Liver (tissue), 9 donors: Measurements from ENCODE around the gene ZEB1. TPM values are rescaled to one million over a fixed set of nuclear protein-coding genes. Genes with fewer than 3 reads are reported as not detected.

ENCODE experiments used
- DNase-seq: peaks from one replicate; pipeline ENCODE4 v3.0.0-alpha.2; 2017; ENCODE audit warnings: low spot score
- H3K27ac ChIP-seq, 2 donors: one replicate each; pipeline ENCODE4 v1.7.0; 2013; ENCODE audit warnings: inconsistent platforms in 2 of 2, low read length in 2 of 2, control low read depth in 1 of 2, low read depth in 1 of 2, mild to moderate bottlenecking in 1 of 2
- H3K27me3 ChIP-seq, 4 donors: one replicate each; pipeline versions ENCODE4 v1.6.1 to v1.7.0; 2013; ENCODE audit warnings: low read length in 3 of 4, inconsistent platforms in 1 of 4, mild to moderate bottlenecking in 1 of 4, moderate library complexity in 1 of 4; ENCODE audit not compliant: control insufficient read depth in 4 of 4, insufficient read depth in 4 of 4
- H3K36me3 ChIP-seq, 4 donors: one replicate each; pipeline versions ENCODE4 v1.6.1 to v1.7.0; 2013; ENCODE audit warnings: low read length in 3 of 4, mild to moderate bottlenecking in 3 of 4, low read depth in 1 of 4, moderate library complexity in 1 of 4; ENCODE audit not compliant: control insufficient read depth in 4 of 4, insufficient read depth in 3 of 4
- H3K4me1 ChIP-seq, 4 donors: one replicate each; pipeline versions ENCODE4 v1.6.1 to v1.7.0; 2013; ENCODE audit warnings: low read length in 3 of 4, mild to moderate bottlenecking in 3 of 4, moderate library complexity in 1 of 4; ENCODE audit not compliant: control insufficient read depth in 4 of 4, insufficient read depth in 4 of 4
- H3K4me3 ChIP-seq, 3 donors: one replicate each; pipeline versions ENCODE4 v1.6.1 to v1.7.0; 2013; ENCODE audit warnings: low read length in 3 of 3, control low read depth in 1 of 3, low read depth in 1 of 3, mild to moderate bottlenecking in 1 of 3
- H3K9ac ChIP-seq, 2 donors: one replicate each; pipeline ENCODE4 v1.7.0; 2013; ENCODE audit warnings: low read length in 2 of 2, mild to moderate bottlenecking in 2 of 2, moderate library complexity in 2 of 2, control low read depth in 1 of 2, low read depth in 1 of 2
- H3K9me3 ChIP-seq, 4 donors: one replicate each; pipeline versions ENCODE4 v1.6.1 to v1.7.0; 2013; ENCODE audit warnings: low read length in 3 of 4; ENCODE audit not compliant: control insufficient read depth in 4 of 4
- ATF3 ChIP-seq: IDR thresholded peaks from 2 replicates; pipeline ENCODE4 v1.6.1; 2016; ENCODE audit warnings: antibody characterized with exemption
- FOXA2 ChIP-seq: IDR thresholded peaks from 2 replicates; pipeline ENCODE4 v1.6.1; 2016; ENCODE audit warnings: antibody characterized with exemption
- GABPA ChIP-seq, 2 donors: IDR thresholded peaks in 1 of 2; conservative IDR thresholded peaks in 1 of 2; 2 replicates each; pipeline ENCODE4 v1.6.1; 2016; ENCODE audit warnings: antibody characterized with exemption in 2 of 2, mild to moderate bottlenecking in 1 of 2, moderate library complexity in 1 of 2
- HNF4A ChIP-seq, 2 donors: conservative IDR thresholded peaks; 2 replicates each; pipeline ENCODE4 v1.6.1; 2016; ENCODE audit warnings: antibody characterized with exemption in 2 of 2, mild to moderate bottlenecking in 2 of 2
- HNF4G ChIP-seq: IDR thresholded peaks from 2 replicates; pipeline ENCODE4 v1.6.1; 2016; ENCODE audit warnings: antibody characterized with exemption
- RAD21 ChIP-seq, 2 donors: IDR thresholded peaks; 2 replicates each; pipeline ENCODE4 v1.6.1; 2016; ENCODE audit warnings: antibody characterized with exemption in 2 of 2, mild to moderate bottlenecking in 2 of 2
- REST ChIP-seq: IDR thresholded peaks from 2 replicates; pipeline ENCODE4 v1.6.1; 2016; ENCODE audit warnings: antibody characterized with exemption, mild to moderate bottlenecking
- RXRA ChIP-seq, 2 donors: IDR thresholded peaks; 2 replicates each; pipeline ENCODE4 v1.6.1; 2017 to 2018; ENCODE audit warnings: antibody characterized with exemption in 2 of 2, mild to moderate bottlenecking in 1 of 2
- TAF1 ChIP-seq: conservative IDR thresholded peaks from 2 replicates; pipeline ENCODE4 v1.6.1; 2016; ENCODE audit warnings: antibody characterized with exemption, mild to moderate bottlenecking
- YY1 ChIP-seq: IDR thresholded peaks from 2 replicates; pipeline ENCODE4 v1.6.1; 2016; ENCODE audit warnings: antibody characterized with exemption, mild to moderate bottlenecking
- WGBS: extraction: QIAGEN DNeasy Blood & Tissue Kit; methylation state at CpG from one replicate; pipeline ENCODE4 v1.1.7; 2013; 5-methylcytosine and 5-hydroxymethylcytosine counted together
- polyA plus RNA-seq, 2 donors: library from polyadenylated mRNA; stranded (reverse) in 1 of 2; unstranded in 1 of 2; fragments of 200-250 nt in 1 of 2; fragments of >200 nt in 1 of 2; fragmentation: Nextera tagmentation in 1 of 2; extraction: Ambion mirVana in 1 of 2; gene quantifications; one replicate each; pipeline versions ENCODE4 v1.2.1 to v1.2.3, GENCODE V29; 2013 to 2015
- total RNA-seq, 2 donors: library from RNA; depleted of rRNA; stranded (reverse); fragments of >200 nt; gene quantifications; one replicate each; pipeline ENCODE4 v1.2.3, GENCODE V29; 2014
- TF ChIP-seq, protein P1 (sequence below): IDR thresholded peaks from 2 replicates; pipeline ENCODE4 v1.6.1; 2016; ENCODE audit warnings: antibody characterized with exemption
- TF ChIP-seq, protein P2 (sequence below): IDR thresholded peaks from 2 replicates; pipeline ENCODE4 v1.6.1; 2016; ENCODE audit warnings: antibody characterized with exemption
- donor health status: healthy.
- donor health status: healthy.
- donor health status: healthy.
- donor health status: healthy.
- donor health status: healthy.

ZEB1 gene
- total and polyA plus RNA-seq, 4 donors = 3.2 to 19.6 (median 6.5) TPM

DNA sequence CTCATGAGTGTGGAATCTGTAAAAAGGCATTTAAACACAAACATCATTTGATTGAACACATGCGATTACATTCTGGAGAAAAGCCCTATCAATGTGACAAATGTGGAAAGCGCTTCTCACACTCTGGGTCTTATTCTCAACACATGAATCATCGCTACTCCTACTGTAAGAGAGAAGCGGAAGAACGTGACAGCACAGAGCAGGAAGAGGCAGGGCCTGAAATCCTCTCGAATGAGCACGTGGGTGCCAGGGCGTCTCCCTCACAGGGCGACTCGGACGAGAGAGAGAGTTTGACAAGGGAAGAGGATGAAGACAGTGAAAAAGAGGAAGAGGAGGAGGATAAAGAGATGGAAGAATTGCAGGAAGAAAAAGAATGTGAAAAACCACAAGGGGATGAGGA, 207.7 kb downstream of the ZEB1 start:
- no peaks in the 10 kb centered on the region for H3K27me3 ChIP-seq
- no peaks in the 10 kb centered on the region for H3K9me3 ChIP-seq
- TF ChIP-seq RXRA (IDR thresholded peaks at IDR 0.05) (no peak), RAD21 (IDR thresholded peaks at IDR 0.05) (no peak), REST (no peak)
- TF ChIP-seq, protein P1, sequence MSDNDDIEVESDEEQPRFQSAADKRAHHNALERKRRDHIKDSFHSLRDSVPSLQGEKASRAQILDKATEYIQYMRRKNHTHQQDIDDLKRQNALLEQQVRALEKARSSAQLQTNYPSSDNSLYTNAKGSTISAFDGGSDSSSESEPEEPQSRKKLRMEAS = no peak
- peaks cover 5 to 16% (median 13%) of the 10 kb centered on the region in 4 donors for H3K36me3 ChIP-seq
- WGBS = 92% methylated on average over 11 of the region's 11 CpGs
- no peak overlapping the region for H3K27ac ChIP-seq
- no peak overlapping the region for H3K9ac ChIP-seq
- H3K4me1 ChIP-seq = no peaks in the 10 kb centered on the region
- DNase-seq = no peak
- H3K4me3 ChIP-seq = no peak overlapping the region

DNA sequence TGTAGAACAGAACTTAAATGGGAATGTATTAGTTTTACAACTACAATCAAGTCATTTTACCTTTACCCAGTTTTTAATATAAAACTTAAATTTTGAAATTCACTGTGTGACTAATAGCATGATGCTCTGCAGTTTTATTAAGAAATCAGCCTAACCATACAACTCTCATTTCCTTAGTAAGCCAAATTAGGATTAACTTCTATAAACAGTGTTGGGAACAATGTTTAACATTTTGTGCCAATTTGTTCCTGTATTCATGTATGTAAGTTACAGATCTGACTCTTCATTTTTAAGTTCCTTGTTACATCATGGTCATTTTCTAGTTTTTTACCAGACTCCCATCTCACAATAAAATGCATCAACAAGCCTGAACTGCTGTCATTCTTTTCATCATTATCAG, 209.8 kb downstream of the ZEB1 start:
- Histone ChIP-seq H3K4me3 (no peak overlapping the region), H3K9me3 (no peaks in the 10 kb centered on the region), H3K9ac (no peak overlapping the region), H3K27ac (no peak overlapping the region), H3K4me1 (no peaks in the 10 kb centered on the region), H3K27me3 (no peaks in the 10 kb centered on the region), H3K36me3 (peaks cover 5 to 16% (median 11%) of the 10 kb centered on the region in 4 donors)
- TF ChIP-seq HNF4A (conservative IDR thresholded peaks at IDR 0.05) (no peak), YY1 (no peak), GABPA (IDR thresholded peaks at IDR 0.05 in 1 of 2, conservative IDR thresholded peaks at IDR 0.05 in 1 of 2) (no peak), RXRA (IDR thresholded peaks at IDR 0.05) (no peak), REST (no peak), ATF3 (no peak), HNF4G (no peak), FOXA2 (no peak), TAF1 (no peak)
- TF ChIP-seq, protein P1 = no peak
- TF ChIP-seq, protein P2, sequence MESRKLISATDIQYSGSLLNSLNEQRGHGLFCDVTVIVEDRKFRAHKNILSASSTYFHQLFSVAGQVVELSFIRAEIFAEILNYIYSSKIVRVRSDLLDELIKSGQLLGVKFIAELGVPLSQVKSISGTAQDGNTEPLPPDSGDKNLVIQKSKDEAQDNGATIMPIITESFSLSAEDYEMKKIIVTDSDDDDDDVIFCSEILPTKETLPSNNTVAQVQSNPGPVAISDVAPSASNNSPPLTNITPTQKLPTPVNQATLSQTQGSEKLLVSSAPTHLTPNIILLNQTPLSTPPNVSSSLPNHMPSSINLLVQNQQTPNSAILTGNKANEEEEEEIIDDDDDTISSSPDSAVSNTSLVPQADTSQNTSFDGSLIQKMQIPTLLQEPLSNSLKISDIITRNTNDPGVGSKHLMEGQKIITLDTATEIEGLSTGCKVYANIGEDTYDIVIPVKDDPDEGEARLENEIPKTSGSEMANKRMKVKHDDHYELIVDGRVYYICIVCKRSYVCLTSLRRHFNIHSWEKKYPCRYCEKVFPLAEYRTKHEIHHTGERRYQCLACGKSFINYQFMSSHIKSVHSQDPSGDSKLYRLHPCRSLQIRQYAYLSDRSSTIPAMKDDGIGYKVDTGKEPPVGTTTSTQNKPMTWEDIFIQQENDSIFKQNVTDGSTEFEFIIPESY = no peak
- DNase-seq = no peak
